Measurements from ENCODE around the gene ALOX5AP.

GRCh38 chr13:30746791-30747190 lies 11.4 kb downstream of the ALOX5AP start:
- TF ChIP-seq, protein P1, sequence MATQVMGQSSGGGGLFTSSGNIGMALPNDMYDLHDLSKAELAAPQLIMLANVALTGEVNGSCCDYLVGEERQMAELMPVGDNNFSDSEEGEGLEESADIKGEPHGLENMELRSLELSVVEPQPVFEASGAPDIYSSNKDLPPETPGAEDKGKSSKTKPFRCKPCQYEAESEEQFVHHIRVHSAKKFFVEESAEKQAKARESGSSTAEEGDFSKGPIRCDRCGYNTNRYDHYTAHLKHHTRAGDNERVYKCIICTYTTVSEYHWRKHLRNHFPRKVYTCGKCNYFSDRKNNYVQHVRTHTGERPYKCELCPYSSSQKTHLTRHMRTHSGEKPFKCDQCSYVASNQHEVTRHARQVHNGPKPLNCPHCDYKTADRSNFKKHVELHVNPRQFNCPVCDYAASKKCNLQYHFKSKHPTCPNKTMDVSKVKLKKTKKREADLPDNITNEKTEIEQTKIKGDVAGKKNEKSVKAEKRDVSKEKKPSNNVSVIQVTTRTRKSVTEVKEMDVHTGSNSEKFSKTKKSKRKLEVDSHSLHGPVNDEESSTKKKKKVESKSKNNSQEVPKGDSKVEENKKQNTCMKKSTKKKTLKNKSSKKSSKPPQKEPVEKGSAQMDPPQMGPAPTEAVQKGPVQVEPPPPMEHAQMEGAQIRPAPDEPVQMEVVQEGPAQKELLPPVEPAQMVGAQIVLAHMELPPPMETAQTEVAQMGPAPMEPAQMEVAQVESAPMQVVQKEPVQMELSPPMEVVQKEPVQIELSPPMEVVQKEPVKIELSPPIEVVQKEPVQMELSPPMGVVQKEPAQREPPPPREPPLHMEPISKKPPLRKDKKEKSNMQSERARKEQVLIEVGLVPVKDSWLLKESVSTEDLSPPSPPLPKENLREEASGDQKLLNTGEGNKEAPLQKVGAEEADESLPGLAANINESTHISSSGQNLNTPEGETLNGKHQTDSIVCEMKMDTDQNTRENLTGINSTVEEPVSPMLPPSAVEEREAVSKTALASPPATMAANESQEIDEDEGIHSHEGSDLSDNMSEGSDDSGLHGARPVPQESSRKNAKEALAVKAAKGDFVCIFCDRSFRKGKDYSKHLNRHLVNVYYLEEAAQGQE (IDR thresholded peaks at IDR 0.05; ENCODE audit: low read depth, low read length), result no peak
- TF ChIP-seq RAD21 (IDR thresholded peaks at IDR 0.05; ENCODE audit: insufficient read depth, low read depth, low read length), result no peak
- no peak for TF ChIP-seq EP300 (IDR thresholded peaks at IDR 0.05; ENCODE audit: borderline replicate concordance in 1 of 2, control insufficient read depth in 1 of 2, low read depth in 2 of 2, low read length in 2 of 2)
- TF ChIP-seq, protein P2, sequence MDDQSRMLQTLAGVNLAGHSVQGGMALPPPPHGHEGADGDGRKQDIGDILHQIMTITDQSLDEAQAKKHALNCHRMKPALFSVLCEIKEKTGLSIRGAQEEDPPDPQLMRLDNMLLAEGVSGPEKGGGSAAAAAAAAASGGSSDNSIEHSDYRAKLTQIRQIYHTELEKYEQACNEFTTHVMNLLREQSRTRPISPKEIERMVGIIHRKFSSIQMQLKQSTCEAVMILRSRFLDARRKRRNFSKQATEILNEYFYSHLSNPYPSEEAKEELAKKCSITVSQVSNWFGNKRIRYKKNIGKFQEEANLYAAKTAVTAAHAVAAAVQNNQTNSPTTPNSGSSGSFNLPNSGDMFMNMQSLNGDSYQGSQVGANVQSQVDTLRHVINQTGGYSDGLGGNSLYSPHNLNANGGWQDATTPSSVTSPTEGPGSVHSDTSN (IDR thresholded peaks at IDR 0.05; ENCODE audit: insufficient replicate concordance, low read depth, low read length), result no peak
- TF ChIP-seq, protein P3, sequence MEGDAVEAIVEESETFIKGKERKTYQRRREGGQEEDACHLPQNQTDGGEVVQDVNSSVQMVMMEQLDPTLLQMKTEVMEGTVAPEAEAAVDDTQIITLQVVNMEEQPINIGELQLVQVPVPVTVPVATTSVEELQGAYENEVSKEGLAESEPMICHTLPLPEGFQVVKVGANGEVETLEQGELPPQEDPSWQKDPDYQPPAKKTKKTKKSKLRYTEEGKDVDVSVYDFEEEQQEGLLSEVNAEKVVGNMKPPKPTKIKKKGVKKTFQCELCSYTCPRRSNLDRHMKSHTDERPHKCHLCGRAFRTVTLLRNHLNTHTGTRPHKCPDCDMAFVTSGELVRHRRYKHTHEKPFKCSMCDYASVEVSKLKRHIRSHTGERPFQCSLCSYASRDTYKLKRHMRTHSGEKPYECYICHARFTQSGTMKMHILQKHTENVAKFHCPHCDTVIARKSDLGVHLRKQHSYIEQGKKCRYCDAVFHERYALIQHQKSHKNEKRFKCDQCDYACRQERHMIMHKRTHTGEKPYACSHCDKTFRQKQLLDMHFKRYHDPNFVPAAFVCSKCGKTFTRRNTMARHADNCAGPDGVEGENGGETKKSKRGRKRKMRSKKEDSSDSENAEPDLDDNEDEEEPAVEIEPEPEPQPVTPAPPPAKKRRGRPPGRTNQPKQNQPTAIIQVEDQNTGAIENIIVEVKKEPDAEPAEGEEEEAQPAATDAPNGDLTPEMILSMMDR (IDR thresholded peaks at IDR 0.05 in 2 of 3, conservative IDR thresholded peaks at IDR 0.05 in 1 of 3; ENCODE audit: control insufficient read depth in 2 of 3, extremely low read depth in 1 of 3, insufficient read depth in 1 of 3, low read depth in 3 of 3, low read length in 3 of 3), result no peak
- TF ChIP-seq, protein P4, sequence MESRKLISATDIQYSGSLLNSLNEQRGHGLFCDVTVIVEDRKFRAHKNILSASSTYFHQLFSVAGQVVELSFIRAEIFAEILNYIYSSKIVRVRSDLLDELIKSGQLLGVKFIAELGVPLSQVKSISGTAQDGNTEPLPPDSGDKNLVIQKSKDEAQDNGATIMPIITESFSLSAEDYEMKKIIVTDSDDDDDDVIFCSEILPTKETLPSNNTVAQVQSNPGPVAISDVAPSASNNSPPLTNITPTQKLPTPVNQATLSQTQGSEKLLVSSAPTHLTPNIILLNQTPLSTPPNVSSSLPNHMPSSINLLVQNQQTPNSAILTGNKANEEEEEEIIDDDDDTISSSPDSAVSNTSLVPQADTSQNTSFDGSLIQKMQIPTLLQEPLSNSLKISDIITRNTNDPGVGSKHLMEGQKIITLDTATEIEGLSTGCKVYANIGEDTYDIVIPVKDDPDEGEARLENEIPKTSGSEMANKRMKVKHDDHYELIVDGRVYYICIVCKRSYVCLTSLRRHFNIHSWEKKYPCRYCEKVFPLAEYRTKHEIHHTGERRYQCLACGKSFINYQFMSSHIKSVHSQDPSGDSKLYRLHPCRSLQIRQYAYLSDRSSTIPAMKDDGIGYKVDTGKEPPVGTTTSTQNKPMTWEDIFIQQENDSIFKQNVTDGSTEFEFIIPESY (IDR thresholded peaks at IDR 0.05), result no peak
- TF ChIP-seq NFYA (IDR thresholded peaks at IDR 0.05; ENCODE audit: borderline replicate concordance, low read depth, low read length), result no peak
- no peak for TF ChIP-seq ZNF384 (IDR thresholded peaks at IDR 0.05; ENCODE audit: borderline replicate concordance, low read depth, low read length)
- TF ChIP-seq TBL1XR1 (IDR thresholded peaks at IDR 0.05; ENCODE audit: low read depth, low read length), result no peak
- no peak for TF ChIP-seq CREB1 (IDR thresholded peaks at IDR 0.05; ENCODE audit: low read depth)
- no peak for TF ChIP-seq NR2F1 (conservative IDR thresholded peaks at IDR 0.05)
- no peak for TF ChIP-seq SMAD1 (IDR thresholded peaks at IDR 0.05; ENCODE audit: low read depth, partially characterized antibody)
- TF ChIP-seq BRCA1 (IDR thresholded peaks at IDR 0.05; ENCODE audit: low read depth, low read length), result no peak

All from GM12878 (cell line).